ENCODE results near the gene PPP2CA.
"Not testable (repeated sequence)": the region's sequence is repeated elsewhere in the genome, so short reads cannot be mapped to it uniquely, and the experiment has no call there.

Gene PPP2CA

DNA sequence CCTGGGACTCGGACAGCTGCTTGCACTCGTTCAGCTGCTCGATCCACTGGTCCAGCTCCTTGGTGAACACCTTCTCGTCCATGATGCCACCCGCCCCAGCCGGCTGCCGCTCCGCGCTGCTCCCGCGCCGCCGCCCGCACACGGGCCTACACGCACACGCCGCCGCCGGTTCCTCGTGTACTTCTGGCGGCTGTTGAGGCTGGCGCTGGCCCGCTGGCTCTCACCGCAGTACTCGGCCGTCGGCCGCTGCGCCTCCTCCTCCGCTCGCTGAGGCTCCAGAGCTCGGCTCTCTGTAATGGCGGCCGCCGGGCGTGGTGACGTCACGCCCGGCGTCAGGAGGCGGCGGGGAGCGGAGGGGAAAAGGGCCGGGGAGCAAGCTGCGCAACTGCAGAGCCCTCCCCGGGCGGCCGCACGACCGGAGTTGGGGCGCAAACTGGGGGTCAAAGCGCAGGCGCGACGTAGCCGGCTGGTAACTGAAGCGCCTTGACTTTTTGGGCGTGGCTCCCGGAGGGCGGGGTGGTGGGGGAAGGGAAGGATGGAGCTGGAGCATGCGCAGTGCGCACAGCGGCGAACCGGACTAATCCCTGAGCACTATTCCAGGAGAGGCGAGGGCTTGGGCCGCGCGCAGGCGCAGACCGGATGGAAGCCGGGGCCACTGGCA is at the start of gene PPP2CA:
TSS of gene PPP2CA (minus strand) at position 294 of the 661 bp plus-strand sequence. CDS start at position 82, 212 bp downstream.
- peak; percentile 100 for DNase-seq

DNA sequence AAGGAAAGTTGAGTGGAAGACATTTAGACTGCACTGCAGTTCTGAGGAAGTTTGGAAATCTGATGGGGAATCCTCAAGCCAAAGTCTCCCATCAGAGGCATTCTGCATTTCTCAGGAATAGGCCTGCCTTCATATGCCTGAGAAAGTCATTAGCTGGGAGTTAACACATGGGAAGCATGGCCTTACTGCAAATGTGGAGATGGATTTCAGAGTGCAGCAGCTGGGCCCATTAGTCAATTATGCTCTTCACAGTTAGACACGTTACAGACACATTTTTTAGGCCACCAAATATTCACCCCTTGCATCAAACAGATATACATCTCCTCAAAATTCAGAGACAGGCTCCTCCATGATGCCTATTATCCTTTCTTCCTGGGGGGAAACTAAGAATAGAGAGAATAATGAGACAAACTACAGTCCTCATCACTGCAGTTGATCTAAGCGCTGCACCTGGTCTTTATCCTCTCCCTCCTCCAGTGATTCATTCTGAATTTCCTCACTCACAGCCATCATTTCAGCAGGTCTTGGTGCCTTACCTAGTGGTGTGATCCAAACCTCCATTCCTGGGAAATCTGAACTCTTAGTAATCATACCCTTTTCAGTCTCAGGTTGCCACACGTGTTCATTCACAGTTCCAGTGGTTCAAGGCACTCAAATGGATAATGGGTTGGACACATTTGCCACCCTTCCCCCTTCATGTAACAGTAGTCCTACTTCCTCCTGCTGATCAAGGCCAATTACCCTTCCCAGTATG is 47.9 kb upstream of the PPP2CA start:
- DNase-seq: no peak

DNA sequence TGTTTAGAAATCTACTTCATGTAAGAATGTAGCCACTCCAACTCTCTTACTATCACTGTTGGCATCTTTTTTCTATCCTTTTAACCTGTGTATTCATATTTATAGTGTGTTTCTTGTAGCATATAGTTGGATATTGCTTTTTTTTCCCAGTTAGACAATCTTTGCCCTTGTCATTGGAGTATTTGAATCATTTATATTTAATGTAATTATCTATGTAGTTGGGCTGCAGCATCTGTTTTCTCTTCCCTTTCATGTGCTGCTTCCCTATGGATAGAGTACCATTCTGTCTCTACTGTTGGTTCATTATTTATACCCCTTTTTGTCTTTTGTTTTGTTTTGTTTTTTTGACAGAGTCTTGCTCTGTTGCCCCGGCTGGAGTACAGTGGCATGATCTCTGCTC is 45.2 kb upstream of the PPP2CA start:
- DNase-seq: no peak

DNA sequence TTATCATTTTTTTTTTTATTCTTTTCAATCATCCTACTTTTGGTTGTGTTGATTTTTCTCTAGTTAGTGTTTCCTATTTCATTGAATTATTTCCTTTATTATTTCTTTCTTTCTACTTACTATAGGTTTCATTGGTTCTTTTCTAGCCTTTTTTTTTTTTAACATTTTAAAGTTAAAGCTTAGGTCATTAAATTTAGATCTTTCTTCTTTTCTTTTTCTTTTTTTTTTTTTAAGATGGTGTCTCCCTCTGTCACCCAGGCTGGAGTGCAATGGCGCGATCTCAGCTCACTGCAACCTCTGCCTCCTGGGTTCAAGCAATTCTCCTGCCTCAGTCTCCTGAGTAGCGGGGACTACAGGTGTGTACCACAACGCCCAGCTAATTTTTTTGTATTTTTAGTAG is 43.0 kb upstream of the PPP2CA start:
- no peak for DNase-seq

DNA sequence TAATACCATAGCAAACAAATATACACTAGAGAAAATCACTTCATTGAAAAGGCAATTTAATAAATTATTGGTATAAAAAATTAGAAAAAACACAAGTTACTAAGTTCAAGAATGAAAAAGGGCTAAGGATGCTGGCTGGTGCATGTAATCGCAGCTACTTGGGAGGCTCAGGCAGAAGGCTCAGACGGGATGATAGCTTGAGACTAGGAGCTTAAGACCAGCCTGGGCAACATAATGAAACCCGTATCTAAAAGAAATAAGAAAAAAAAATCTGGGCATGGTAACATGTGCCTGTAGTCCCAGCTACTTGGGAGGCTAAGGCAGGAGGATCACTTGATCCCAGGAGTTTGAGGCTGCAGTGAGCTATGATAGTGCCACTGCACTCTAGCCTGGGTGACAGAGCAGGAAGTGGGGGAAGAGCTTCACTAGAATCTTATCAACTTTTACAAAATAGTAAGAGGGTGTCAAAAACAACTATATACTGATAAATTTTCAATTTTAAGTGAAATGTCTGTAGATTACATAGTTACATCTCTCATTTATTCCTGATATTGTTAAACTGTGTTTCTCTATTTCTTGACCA is 42.2 kb upstream of the PPP2CA start:
- DNase-seq: no peak

DNA sequence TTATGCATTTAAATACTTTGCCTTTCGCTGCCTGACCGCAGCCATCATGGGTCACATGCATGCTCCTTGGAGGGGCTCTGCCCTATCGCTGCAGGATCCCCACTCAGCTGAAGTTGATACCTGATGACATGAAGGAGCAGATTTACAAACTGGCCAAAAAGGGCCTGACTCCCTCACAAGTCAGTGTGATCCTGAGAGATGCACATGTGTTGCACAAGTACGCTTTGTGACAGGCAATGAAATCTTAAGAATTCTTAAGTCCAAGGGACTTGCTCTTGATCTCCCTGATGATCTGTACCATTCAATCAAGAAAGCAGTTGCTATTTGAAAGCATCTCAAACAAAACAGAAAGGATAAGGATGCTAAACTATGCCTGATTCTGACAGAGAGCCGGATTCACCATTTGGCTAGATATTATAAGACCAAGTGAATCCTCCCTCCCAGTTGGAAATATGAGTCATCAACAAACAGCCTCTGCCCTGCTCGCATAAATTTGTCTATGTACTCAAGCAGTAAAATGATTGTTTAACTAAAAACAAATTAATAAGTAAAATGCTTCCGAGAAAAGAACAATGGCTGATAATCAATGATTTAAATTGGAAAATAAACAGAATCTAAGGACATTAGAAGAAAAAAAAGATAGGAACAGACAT is 41.6 kb upstream of the PPP2CA start:
- no peak for DNase-seq

DNA sequence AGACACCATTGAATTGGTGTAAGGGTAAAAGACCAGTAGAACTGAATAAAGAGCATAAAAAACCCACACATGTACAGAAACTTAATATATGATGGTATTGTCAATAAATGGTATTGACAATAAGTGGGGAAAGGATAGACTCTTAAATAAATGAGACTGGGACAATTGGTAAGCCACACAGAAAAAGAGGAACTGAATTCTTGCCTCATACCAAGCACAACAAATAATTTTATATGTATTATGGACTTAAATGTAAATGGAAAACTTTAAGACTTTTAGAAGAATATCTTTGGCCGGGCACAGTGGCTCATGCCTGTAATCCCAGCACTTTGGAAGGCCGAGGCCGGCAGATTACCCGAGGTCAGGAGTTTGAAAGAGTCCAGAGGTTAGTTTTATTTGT is 37.9 kb upstream of the PPP2CA start:
- DNase-seq: no peak

DNA sequence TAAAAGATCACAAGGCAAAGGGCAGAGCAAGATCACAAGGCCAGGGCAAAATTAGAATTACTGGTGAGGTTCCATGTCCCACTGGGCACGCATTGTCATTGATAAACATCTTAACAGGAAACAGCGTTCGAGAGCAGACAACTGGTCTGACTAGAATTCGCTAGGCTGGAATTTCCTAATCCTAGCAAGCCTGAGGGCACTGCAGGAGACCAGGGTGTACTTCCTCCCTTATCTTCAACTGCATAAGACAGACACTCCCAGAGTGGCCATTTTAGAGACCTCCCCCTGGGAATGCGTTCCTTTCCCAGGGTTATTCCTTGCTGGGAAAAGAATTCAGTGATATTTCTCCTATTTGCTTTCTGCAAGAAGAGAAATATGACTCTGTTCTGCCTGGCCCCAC is 36.8 kb upstream of the PPP2CA start:
- not testable (repeated sequence) for DNase-seq

DNA sequence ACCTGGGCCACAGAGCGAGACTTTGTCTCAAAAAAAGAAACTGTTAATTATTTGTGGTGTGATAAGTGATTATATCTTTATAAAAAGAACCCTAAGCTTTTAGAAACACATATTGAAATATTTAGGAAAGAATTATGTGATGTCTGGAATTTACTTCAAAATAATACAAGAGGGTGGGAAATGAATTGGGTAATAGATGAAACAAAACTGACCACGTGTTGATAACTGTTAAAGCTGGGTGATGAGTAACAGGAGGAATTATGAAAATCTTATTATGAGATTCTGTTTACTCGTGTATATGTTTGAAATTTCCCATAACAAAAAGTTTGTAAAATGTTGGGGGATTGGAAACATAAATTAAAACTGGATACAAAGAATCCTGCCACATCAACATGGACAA is 33.0 kb upstream of the PPP2CA start:
- DNase-seq: no peak

DNA sequence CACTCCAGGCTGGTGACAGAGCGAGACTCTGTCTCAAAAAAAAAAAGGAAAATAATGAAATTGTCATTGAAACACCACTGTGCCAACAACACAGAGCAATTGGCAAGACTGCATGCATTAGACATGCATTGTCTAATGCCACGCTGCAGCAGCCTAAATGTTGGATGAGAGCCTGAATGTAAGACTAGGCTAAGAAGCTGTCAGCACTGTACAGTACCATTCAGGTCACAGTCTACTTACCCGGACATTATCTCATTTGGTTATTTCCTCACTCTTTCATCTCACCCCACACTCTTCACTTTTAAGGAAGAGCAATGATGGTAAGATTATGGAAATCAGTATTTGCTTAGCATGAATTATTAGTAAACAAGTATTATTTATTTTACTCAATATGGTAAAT is 31.3 kb upstream of the PPP2CA start:
- no peak for DNase-seq

DNA sequence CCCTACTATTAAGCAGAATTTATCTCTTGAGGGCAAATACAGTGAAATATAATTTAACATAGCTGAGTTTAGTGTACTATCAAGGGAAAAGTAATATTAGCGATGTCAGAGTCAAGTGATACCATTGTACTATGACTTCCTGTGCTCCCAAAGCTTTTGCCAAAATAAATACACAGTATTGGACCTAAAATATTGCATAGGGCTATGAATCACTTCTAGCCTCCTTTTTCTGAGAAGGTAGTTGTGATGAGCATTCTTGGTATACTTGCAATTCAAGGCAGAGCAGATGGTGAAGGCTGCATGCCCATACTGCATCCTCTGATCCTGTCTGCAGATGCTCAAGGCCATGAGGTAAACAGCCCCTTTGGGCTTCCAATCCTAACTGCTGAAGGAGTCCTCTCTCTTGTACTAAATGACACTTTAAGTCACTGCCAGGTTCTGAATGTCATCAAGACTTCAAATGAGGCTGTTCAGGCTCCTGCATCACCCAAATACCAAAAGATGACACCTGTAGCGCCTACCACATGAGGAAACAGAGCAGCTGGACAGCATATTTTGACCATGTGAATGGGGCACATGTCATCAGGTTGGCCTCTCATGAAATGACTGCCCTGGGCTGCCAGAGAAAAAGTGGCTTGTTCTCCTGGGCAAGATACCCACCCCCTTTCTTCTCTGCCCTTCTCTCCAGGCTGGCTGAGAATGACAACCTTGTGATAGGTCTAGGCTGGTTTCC is 29.7 kb upstream of the PPP2CA start:
- DNase-seq: no peak

DNA sequence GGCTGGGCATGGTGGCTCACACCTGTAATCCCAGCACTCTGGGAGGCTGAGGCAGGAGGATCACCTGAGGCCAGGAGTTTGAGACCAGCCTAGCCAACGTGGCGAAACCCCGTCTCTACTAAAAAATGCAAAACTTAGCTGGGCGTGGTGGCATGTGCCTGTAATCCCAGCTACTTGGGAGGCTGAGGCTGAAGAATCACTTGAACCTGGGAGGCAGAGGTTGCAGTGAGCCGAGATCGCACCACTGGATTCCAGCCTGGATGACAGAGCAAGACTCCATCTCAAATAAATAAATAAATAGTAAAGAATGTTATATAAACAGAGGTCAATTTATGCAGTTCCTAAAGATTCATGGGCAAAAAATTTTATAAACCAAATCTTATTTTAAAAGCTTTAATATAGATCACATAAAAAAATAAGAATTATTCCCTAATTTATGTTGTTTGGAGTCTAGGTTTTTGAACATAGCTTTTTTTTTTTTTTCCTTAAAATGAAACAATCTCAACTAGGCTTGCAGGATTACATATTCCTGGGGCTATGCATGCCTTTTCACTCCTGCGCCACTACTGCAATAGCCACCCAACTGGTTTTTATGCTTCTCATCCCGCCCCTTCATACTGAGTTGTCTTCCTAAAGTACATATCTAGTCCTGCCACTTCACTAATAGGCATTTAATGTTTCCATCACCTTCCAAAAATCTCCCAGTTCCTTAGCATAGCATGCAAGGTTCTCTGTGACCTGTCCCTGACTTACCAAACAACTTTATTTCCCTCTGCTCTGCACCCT is 27.7 kb upstream of the PPP2CA start:
- not testable (repeated sequence) for DNase-seq

DNA sequence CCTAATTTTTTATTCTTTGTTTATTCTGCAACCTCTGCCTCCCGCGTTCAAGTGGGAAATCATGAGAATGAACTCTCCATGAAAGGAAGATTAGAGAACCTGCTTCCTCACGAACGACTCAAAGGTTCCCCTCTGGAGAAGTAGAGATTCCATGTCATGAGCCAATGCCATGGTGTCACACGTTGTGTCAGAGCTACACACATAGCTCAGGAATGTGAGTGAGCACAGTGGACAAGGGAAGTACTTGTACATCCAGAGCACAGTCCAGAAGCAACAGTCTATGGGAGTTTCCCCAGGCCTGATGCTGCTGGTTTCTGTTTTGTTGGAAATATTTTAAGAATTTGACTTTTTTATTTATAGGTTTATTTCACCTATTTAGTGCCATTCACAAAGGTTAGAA is 26.8 kb upstream of the PPP2CA start:
- no peak for DNase-seq

DNA sequence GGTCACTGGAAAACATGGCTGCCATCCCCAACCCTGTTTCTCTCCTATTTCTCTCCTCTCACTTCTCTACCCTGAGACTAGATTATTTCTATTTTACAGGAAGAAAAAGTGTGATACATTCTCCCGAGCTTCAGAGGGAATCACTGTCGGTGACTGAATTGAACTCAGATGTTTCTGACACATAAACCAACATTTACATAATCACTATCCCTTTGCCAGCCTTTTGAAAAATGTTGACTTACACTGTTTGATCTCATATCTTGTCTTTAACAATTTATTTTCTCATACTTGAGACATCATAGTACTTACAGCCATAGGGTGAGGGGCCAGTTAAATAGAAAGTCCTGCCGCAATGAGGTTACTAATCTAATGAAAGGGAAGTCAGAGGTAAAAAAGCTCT is 25.1 kb upstream of the PPP2CA start:
- DNase-seq: no peak

DNA sequence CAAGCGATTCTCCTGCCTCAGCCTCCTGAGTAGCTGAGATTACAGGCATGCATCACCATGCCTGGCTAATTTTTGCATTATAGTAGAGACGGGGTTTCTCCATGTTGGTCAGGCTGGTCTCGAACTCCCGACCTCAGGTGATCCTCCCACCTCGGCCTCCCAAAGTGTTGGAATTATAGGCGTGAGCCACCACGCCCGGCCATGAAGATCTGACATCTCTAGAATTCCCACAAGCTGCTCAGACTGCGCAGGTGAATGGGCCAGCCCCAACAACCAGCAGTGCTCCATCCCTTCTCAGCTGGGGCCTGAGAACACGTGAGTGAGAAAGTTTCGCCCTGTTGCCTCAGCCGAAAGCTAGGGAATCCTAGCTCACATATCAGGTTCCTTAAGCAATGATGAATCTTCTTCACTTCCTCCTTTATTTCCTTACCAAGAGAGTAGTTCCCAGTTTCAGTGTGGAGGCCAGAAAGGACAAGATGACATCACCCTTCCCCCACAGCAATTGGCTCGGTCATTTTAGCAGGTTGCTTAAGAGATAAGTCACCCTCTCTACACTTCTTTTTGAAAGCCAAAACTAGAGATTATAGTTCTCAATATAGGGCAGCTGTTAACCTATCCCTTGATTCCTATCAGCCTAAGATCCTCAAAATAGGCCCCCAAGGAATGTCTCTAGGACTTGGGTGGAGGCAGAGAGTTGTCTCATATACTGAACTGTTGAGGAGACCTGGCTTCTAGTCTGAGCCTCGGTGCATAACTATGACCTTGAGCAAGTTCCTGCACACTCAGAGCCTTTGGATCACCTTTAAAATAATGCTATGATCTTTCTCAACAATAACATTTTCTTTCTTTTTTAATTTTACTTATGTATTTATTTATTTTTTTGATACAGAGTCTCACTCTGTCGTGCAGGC is 23.9 kb upstream of the PPP2CA start:
- peak; percentile 23 for DNase-seq

DNA sequence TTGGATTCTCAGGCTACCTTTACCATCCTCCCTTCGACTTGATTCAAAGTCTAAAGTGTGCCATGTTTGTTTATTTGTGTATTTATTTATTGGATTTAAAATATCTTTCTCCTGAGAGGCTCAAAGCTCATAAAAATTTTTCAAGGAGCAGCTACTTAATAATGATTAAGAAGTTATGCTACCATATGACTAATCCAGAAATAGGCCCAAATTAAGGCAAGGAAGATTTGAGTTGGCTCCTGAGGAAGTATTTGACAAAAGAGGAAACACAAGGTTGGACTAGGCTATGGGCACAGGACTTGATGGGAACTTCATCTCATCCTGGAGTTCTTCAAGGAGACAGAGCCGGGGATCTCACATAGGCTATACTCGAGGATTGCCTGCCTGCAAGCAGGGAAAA is 22.4 kb upstream of the PPP2CA start:
- no peak for DNase-seq

DNA sequence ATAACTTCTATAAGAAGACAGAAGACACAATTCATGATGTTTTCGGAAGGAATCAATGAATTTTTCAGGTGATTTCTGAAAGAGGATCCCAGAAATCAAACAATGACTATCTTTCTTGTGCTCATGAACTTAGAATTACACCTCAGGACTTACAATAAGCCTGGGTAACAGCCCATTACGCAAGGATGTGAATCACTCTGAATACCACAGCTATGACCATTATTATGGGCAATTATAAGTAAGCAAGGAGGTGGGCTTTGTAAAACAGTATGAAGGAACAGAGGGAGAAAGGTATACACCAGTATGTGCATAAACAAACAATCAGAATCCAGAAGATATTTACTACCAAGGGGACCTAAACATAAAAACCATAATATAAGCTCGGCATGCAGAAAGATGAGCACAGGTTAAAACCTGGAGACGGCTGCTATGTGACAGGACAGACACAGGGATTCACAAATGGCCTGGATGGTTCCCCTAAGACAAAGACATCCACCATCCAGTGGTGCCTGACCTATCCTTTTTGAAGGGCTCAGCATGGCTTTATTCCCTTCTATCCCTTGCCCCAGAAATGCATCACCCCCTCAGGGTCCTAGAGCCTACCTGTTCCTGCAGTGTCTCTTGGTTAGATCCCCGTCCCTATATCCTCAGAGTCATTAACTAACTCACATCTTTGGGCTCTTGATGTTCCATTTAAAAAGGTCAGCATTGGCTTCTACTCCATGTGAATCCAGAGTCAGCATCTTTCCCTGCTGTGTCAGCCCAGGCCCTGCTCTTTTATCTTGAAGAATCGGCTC is 21.8 kb upstream of the PPP2CA start:
- no peak for DNase-seq

DNA sequence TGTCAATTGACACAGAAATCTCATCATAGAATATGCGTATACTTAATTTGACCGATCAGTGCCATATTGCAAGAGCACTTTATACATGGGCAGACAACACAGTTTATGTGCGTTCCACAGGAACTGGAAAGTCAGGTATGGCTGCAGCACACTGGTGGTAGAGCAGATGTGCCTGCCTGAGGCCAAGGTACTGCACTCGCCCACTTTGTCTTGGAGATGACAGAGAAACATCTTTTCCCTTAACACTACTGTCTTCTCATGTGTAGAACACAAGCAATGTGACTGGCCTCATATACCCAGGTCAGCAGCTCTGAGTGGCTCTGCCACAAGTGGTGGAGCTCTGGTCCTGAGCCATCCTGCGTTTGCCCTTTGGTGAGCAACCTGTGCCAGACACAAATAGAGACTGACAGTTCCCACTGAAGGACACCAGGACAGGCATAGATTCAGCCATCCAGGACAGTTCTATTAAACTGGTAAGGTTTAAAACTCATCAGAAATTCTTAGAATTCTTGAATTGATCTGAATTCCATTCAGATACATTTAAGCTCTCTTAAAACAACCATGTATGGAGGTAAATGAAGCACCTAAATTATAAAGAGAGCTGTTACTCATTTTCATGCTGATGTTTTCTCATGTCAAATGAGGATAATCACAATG is 21.0 kb upstream of the PPP2CA start:
- DNase-seq: no peak

DNA sequence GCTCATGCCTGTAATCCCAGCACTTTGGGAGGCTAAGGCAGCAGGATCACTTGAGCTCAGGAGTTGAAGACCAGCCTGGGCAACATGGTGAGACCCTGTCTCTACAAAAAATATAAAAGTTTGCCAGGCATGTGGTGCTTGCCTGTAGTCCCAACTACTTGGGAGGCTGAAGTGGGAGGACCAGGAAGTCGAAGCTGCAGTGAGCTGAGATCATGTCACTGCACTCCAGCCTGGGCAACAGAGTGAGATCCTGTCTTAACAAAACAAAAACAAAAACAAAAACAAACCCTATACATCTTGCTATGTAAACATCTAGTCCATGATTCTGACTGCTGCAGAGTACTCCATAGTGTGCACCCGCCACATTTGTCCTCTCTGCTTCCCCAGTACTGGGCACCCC is 19.8 kb upstream of the PPP2CA start:
- no peak for DNase-seq

Data from CD4-positive, alpha-beta T cell treated with Interleukin-17A for 1 hour (primary cell).